HCT116 (cell line): ENCODE results near the gene OR5AL1. TPM values are rescaled to one million over a fixed set of nuclear protein-coding genes. Genes with fewer than 3 reads are reported as not detected.

Experiments
- ATAC-seq: fragments of 200-7000 bp; cut with Tn5 transposase; 2 replicates; pipeline ENCODE4 v1.9.1; 2020; ENCODE audit warnings: mild to moderate bottlenecking, moderate library complexity
- BruUV-seq: library from RNA; stranded (reverse); fragments of 400-500 nt; replicated peaks from 2 replicates; lab custom pipeline; 2021; lab: Mats Ljungman, UMichigan
- CTCF ChIA-PET: fragments of 300-600 bp; sonication (Branson Sonifier 250); formaldehyde crosslinking; loops from one replicate; lab custom pipeline; 2021; ENCODE audit warnings: antibody characterized with exemption; lab: Charles Lee
- POLR2A ChIA-PET: fragments of 300-600, 350-600 bp; sonication (Branson Sonifier 250); formaldehyde crosslinking; loops from one replicate; lab custom pipeline; 2021; ENCODE audit warnings: antibody characterized with exemption; lab: Charles Lee
- RAD21 ChIA-PET, 2 experiments: fragments of 300-600 bp; sonication (Branson Sonifier 250); formaldehyde crosslinking; loops; one replicate each; lab custom pipeline; 2023; ENCODE audit warnings: low total read pairs in 2 of 2; ENCODE audit not compliant: uncharacterized antibody in 2 of 2, unreplicated experiment in 2 of 2, low non-redundant PET in 1 of 2; lab: Charles Lee
- DNase-seq: peaks from one replicate; pipeline ENCODE4 v3.0.0-alpha.2; 2010; ENCODE audit warnings: low read depth, low spot score
- H2AFZ ChIP-seq: fragments of 200-600 bp; shearing (Covaris generic), sonication (generic); 2 replicates; pipeline ENCODE4 v1.6.1; 2017; ENCODE audit warnings: low read depth, mixed run types, mixed read lengths, antibody characterized with exemption, low read length; ENCODE audit not compliant: poor library complexity, severe bottlenecking
- H3K27ac ChIP-seq: 2 replicates; pipeline ENCODE4 v1.5.1; 2012; ENCODE audit warnings: low read depth, low read length
- H3K27me3 ChIP-seq: fragments of 200-600 bp; sonication (generic); 2 replicates; pipeline ENCODE4 v1.6.1; 2016; ENCODE audit warnings: mixed run types, low read length, mixed read lengths; ENCODE audit not compliant: insufficient read depth
- H3K36me3 ChIP-seq, 2 experiments: fragments of 200-500 bp in 1 of 2; fragments of 200-600 bp in 1 of 2; sonication (Bioruptor generic) in 1 of 2; sonication (generic) in 1 of 2; 2 replicates each; pipeline versions ENCODE4 v1.5.1 to v1.6.1; 2014 to 2016; ENCODE audit warnings: low read length in 2 of 2, inconsistent platforms in 1 of 2, mixed read lengths in 1 of 2, mixed run types in 1 of 2; ENCODE audit not compliant: insufficient read depth in 2 of 2, control insufficient read depth in 1 of 2
- H3K4me1 ChIP-seq, 2 experiments: fragments of 200-600 bp in 1 of 2; sonication (generic) in 1 of 2; 2 replicates each; pipeline versions ENCODE4 v1.5.1 to v1.6.1; 2012 to 2017; ENCODE audit warnings: low read length in 2 of 2, inconsistent platforms in 1 of 2, mild to moderate bottlenecking in 1 of 2, mixed read lengths in 1 of 2, mixed run types in 1 of 2, moderate library complexity in 1 of 2; ENCODE audit not compliant: insufficient read depth in 2 of 2, control insufficient read depth in 1 of 2
- H3K4me2 ChIP-seq: fragments of 200-600 bp; sonication (generic); 2 replicates; pipeline ENCODE4 v1.6.1; 2017; ENCODE audit warnings: mixed run types, low read length, mixed read lengths
- H3K4me3 ChIP-seq, 2 experiments: fragments of 200-600 bp in 1 of 2; sonication (generic) in 1 of 2; replicated peaks in 1 of 2; 2 replicates each; pipeline ENCODE4 v1.5.1; 2011 to 2016; ENCODE audit warnings: low read length in 2 of 2, control low read depth in 1 of 2, low read depth in 1 of 2, mild to moderate bottlenecking in 1 of 2, mixed read lengths in 1 of 2, mixed run types in 1 of 2
- H3K79me2 ChIP-seq: fragments of 200-600 bp; sonication (generic); 2 replicates; pipeline ENCODE4 v1.6.1; 2017; ENCODE audit warnings: mild to moderate bottlenecking, mixed run types, low read length, moderate library complexity, mixed read lengths; ENCODE audit not compliant: insufficient read depth
- H3K9ac ChIP-seq: fragments of 200-600 bp; sonication (generic); 2 replicates; pipeline ENCODE4 v1.6.1; 2016; ENCODE audit warnings: low read length, mixed read lengths
- H3K9me2 ChIP-seq: fragments of 200-600 bp; sonication (generic), shearing (Covaris generic); 2 replicates; pipeline ENCODE4 v1.6.1; 2017; ENCODE audit warnings: mixed run types, mild to moderate bottlenecking, moderate library complexity; ENCODE audit not compliant: insufficient read depth
- H3K9me3 ChIP-seq, 2 experiments: fragments of 200-500 bp in 1 of 2; fragments of 200-600 bp in 1 of 2; sonication (Bioruptor generic) in 1 of 2; sonication (generic) in 1 of 2; 2 replicates each; pipeline ENCODE4 v1.6.1; 2014 to 2017; ENCODE audit warnings: low read length in 2 of 2, mixed read lengths in 2 of 2, inconsistent platforms in 1 of 2, low read depth in 1 of 2, mild to moderate bottlenecking in 1 of 2, mixed run types in 1 of 2, moderate library complexity in 1 of 2; ENCODE audit not compliant: control insufficient read depth in 1 of 2, insufficient read depth in 1 of 2
- H4K20me1 ChIP-seq: fragments of 200-600 bp; sonication (generic), shearing (Covaris generic); 2 replicates; pipeline ENCODE4 v1.6.1; 2017; ENCODE audit warnings: mixed run types, mild to moderate bottlenecking, moderate library complexity; ENCODE audit not compliant: insufficient read depth
- CBX3 ChIP-seq: IDR thresholded peaks from 2 replicates; pipeline ENCODE4 v1.6.1; 2012; ENCODE audit warnings: low read depth
- CEBPB ChIP-seq: IDR thresholded peaks from 2 replicates; pipeline ENCODE4 v1.6.1; 2012; ENCODE audit warnings: low read depth
- EGR1 ChIP-seq: IDR thresholded peaks from 2 replicates; pipeline ENCODE4 v1.6.1; 2012; ENCODE audit warnings: low read depth
- EZH2 ChIP-seq: fragments of 200-600 bp; sonication (generic); IDR thresholded peaks from 2 replicates; pipeline ENCODE4 v1.6.1; 2017; ENCODE audit warnings: antibody characterized with exemption, mixed run types
- EZH2phosphoT487 ChIP-seq: fragments of 200-600 bp; IDR thresholded peaks from 2 replicates; pipeline ENCODE4 v1.6.1; 2018; ENCODE audit warnings: antibody characterized with exemption, borderline replicate concordance
- FOSL1 ChIP-seq: IDR thresholded peaks from 2 replicates; pipeline ENCODE4 v1.6.1; 2012; ENCODE audit warnings: low read depth
- JUND ChIP-seq: IDR thresholded peaks from 2 replicates; pipeline ENCODE4 v1.6.1; 2012
- POLR2AphosphoS5 ChIP-seq: IDR thresholded peaks from 2 replicates; pipeline ENCODE4 v1.6.1; 2011; ENCODE audit warnings: mild to moderate bottlenecking, low read depth, low read length, moderate library complexity
- SIN3A ChIP-seq: IDR thresholded peaks from 2 replicates; pipeline ENCODE4 v1.6.1; 2012; ENCODE audit warnings: low read depth
- SP1 ChIP-seq: IDR thresholded peaks from 2 replicates; pipeline ENCODE4 v1.6.1; 2012; ENCODE audit warnings: low read depth
- SRF ChIP-seq: IDR thresholded peaks from 2 replicates; pipeline ENCODE4 v1.6.1; 2012; ENCODE audit warnings: low read depth
- TCF7L2 ChIP-seq: IDR thresholded peaks from 2 replicates; pipeline ENCODE4 v1.7.0; 2011; ENCODE audit warnings: borderline replicate concordance, inconsistent platforms; ENCODE audit not compliant: insufficient read depth, insufficient read length; ENCODE audit errors: extremely low read depth
- YY1 ChIP-seq: IDR thresholded peaks from 2 replicates; pipeline ENCODE4 v1.6.1; 2011; ENCODE audit warnings: low read length, low read depth, moderate library complexity, mild to moderate bottlenecking; ENCODE audit not compliant: insufficient replicate concordance; ENCODE audit errors: extremely low read depth
- ZFX ChIP-seq: fragments of 450-650 bp; IDR thresholded peaks from 2 replicates; pipeline ENCODE4 v1.6.1; 2017
- intact Hi-C: fragments of 100-400 bp; cut with micrococcal nuclease; formaldehyde crosslinking; loops from 2 replicates; pipeline ENCODE4 v1.10.0; 2022
- total RNA-seq: library from RNA; stranded (reverse); gene quantifications from one replicate; pipeline ENCODE4 v1.2.1, GENCODE V29; 2021; ENCODE audit not compliant: unreplicated experiment
- TF ChIP-seq, protein P1 (sequence below): IDR thresholded peaks from 2 replicates; pipeline ENCODE4 v1.6.1; 2012; ENCODE audit warnings: low read depth
- TF ChIP-seq, protein P2 (sequence below): IDR thresholded peaks from 2 replicates; pipeline ENCODE4 v1.6.1; 2012
- TF ChIP-seq, protein P3 (sequence below): IDR thresholded peaks from 2 replicates; pipeline ENCODE4 v1.6.1; 2012
- TF ChIP-seq, protein P4 (sequence below), 3 experiments: fragments of 200-600 bp in 1 of 3; sonication (generic) in 1 of 3; IDR thresholded peaks in 2 of 3; conservative IDR thresholded peaks in 1 of 3; 2 replicates each; pipeline ENCODE4 v1.5.1; 2012 to 2017; ENCODE audit warnings: low read depth in 2 of 3, low read length in 2 of 3, antibody characterized with exemption in 1 of 3, borderline replicate concordance in 1 of 3, control low read depth in 1 of 3, mild to moderate bottlenecking in 1 of 3, mixed read lengths in 1 of 3, mixed run types in 1 of 3, moderate library complexity in 1 of 3; ENCODE audit not compliant: insufficient read depth in 1 of 3

The OR5AL1 gene
- total RNA-seq, 1 experiment from 2014 or later = not detected

DNA sequence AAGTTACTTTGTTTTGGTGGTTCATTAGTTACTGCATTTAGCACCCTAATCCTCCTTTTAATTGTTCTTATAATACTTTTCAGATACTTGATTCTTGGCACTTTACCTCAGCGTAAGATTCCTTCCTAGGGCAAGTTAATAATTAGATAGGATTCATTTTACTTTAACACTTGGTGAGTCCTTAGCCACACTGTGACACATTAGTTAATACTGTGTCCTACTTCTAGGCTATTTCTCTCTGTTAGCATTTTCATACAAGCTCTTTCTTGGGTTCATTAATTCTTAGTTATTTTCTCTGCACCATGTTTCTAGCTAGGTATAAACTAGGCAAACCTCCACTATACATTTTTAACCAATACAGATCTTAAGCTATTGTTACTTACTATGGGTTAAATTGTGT is 44.6 kb downstream of the OR5AL1 start:
- intact Hi-C loops = no loop called here
- Histone ChIP-seq H3K36me3 (no peaks in the 10 kb centered on the region), H3K27ac (no peak overlapping the region), H3K79me2 (no peaks in the 10 kb centered on the region), H3K9ac (no peak overlapping the region), H3K9me2 (no peaks in the 10 kb centered on the region), H3K4me1 (no peaks in the 10 kb centered on the region), H2AFZ (no peak overlapping the region), H4K20me1 (no peaks in the 10 kb centered on the region), H3K4me2 (no peak overlapping the region), H3K9me3 (peaks cover 18 to 22% of the 10 kb centered on the region in 2 experiments; a peak in 2 of 4 replicates), H3K27me3 (no peaks in the 10 kb centered on the region), H3K4me3 (no peak overlapping the region)
- BruUV-seq = no TSS peak
- TF ChIP-seq, protein P1, sequence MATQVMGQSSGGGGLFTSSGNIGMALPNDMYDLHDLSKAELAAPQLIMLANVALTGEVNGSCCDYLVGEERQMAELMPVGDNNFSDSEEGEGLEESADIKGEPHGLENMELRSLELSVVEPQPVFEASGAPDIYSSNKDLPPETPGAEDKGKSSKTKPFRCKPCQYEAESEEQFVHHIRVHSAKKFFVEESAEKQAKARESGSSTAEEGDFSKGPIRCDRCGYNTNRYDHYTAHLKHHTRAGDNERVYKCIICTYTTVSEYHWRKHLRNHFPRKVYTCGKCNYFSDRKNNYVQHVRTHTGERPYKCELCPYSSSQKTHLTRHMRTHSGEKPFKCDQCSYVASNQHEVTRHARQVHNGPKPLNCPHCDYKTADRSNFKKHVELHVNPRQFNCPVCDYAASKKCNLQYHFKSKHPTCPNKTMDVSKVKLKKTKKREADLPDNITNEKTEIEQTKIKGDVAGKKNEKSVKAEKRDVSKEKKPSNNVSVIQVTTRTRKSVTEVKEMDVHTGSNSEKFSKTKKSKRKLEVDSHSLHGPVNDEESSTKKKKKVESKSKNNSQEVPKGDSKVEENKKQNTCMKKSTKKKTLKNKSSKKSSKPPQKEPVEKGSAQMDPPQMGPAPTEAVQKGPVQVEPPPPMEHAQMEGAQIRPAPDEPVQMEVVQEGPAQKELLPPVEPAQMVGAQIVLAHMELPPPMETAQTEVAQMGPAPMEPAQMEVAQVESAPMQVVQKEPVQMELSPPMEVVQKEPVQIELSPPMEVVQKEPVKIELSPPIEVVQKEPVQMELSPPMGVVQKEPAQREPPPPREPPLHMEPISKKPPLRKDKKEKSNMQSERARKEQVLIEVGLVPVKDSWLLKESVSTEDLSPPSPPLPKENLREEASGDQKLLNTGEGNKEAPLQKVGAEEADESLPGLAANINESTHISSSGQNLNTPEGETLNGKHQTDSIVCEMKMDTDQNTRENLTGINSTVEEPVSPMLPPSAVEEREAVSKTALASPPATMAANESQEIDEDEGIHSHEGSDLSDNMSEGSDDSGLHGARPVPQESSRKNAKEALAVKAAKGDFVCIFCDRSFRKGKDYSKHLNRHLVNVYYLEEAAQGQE = no peak
- TF ChIP-seq TCF7L2 = no peak
- TF ChIP-seq EGR1 = no peak
- TF ChIP-seq, protein P2, sequence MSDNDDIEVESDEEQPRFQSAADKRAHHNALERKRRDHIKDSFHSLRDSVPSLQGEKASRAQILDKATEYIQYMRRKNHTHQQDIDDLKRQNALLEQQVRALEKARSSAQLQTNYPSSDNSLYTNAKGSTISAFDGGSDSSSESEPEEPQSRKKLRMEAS = no peak
- TF ChIP-seq, protein P3, sequence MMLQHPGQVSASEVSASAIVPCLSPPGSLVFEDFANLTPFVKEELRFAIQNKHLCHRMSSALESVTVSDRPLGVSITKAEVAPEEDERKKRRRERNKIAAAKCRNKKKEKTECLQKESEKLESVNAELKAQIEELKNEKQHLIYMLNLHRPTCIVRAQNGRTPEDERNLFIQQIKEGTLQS = no peak
- no peak for TF ChIP-seq YY1
- TF ChIP-seq JUND = no peak
- no peak for TF ChIP-seq SP1
- no peak for TF ChIP-seq EZH2phosphoT487
- no peak for TF ChIP-seq SIN3A
- no peak for TF ChIP-seq CBX3
- no peak for TF ChIP-seq CEBPB
- no peak for TF ChIP-seq SRF
- no peak for TF ChIP-seq FOSL1
- TF ChIP-seq POLR2AphosphoS5 = no peak
- no peak for TF ChIP-seq ZFX
- TF ChIP-seq, protein P4, sequence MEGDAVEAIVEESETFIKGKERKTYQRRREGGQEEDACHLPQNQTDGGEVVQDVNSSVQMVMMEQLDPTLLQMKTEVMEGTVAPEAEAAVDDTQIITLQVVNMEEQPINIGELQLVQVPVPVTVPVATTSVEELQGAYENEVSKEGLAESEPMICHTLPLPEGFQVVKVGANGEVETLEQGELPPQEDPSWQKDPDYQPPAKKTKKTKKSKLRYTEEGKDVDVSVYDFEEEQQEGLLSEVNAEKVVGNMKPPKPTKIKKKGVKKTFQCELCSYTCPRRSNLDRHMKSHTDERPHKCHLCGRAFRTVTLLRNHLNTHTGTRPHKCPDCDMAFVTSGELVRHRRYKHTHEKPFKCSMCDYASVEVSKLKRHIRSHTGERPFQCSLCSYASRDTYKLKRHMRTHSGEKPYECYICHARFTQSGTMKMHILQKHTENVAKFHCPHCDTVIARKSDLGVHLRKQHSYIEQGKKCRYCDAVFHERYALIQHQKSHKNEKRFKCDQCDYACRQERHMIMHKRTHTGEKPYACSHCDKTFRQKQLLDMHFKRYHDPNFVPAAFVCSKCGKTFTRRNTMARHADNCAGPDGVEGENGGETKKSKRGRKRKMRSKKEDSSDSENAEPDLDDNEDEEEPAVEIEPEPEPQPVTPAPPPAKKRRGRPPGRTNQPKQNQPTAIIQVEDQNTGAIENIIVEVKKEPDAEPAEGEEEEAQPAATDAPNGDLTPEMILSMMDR (IDR thresholded peaks at IDR 0.05 in 2 of 3, conservative IDR thresholded peaks at IDR 0.05 in 1 of 3; ENCODE audit: borderline replicate concordance in 1 of 3, insufficient read depth in 1 of 3, low read depth in 2 of 3, low read length in 2 of 3) = no peak
- TF ChIP-seq EZH2 = no peak
- DNase-seq (no peak), ATAC-seq (no peak)
- POLR2A ChIA-PET = no interaction called here
- RAD21 ChIA-PET = no interaction called here
- CTCF ChIA-PET = no interaction called here
